Esophagus muscularis mucosa (tissue), 3 donors: ENCODE measurements around the gene TERT.

Experiments used
- CTCF ChIP-seq, 3 experiments: fragments of 200-600 bp in 2 of 3; fragments of 450-650 bp in 1 of 3; sonication (generic) in 2 of 3; IDR thresholded peaks; one replicate each; pipeline ENCODE4 v1.5.1; 2017 to 2019; ENCODE audit warnings: antibody characterized with exemption in 3 of 3, mild to moderate bottlenecking in 2 of 3, moderate library complexity in 1 of 3
- POLR2AphosphoS5 ChIP-seq, 2 donors: sonication (generic); formaldehyde crosslinking; IDR thresholded peaks; one replicate each; pipeline ENCODE4 v1.6.1; 2017; ENCODE audit warnings: antibody characterized with exemption in 2 of 2

DNA sequence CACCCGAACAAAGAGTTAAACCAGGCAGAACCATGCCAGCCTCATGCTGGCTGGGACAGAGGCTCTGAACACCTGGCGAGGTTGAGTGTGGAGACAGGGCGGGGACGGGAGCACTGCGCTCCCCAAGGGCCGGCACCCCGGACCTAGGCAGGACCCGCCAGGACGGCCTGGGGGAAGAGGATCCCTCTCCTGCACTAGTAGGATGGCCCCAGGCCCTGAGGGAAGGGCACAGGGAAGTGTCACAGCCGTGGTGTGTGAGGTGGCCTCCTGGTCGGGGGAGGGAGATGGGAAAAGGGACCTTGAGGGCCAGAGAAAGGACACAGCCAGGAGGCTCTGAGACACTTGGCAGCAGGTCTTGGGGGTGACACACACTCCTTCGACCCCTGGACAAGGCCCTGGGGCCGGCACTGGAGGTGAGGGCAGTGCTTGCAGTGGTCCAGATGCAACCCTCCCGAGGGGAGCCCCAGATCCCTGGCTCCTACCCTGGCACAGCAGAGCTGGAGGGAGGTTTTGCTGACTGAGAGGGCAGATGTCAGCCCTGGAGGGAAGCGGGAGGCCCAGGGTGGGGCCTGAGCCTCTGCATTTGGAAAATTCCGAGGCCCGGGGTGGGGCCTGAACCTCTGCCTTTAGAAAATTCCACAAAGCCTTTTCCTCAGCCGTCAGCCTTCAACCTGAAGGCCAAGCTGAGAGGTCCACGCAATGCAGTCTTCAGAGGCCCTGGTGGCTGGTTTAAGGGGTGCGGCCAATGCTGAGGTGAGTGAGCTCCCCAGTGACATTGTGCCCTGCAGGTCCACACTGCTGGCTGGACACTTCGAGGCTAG, 24.8 kb upstream of the TERT start:
- TF ChIP-seq CTCF (IDR thresholded peaks at IDR 0.05) (no peak), POLR2AphosphoS5 (IDR thresholded peaks at IDR 0.05) (no peak)
